Measurements from ENCODE around the gene MAP3K3.

GRCh38 chr17:63613663-63614062 is 8.6 kb upstream of the MAP3K3 start:
- no peak for TF ChIP-seq EZH2 (IDR thresholded peaks at IDR 0.05; ENCODE audit: insufficient read depth, poor library complexity, severe bottlenecking)
- TF ChIP-seq EZH2phosphoT487 (IDR thresholded peaks at IDR 0.05; ENCODE audit: insufficient read depth, low read depth), result no peak
